ENCODE results near the gene AGBL5. TPM values are rescaled to one million over a fixed set of nuclear protein-coding genes. Genes with fewer than 3 reads are reported as not detected.
A peak's percentile ranks its signal among the peaks of the same experiment; 100 is the strongest.
"Not testable (repeated sequence)": the region's sequence is repeated elsewhere in the genome, so short reads cannot be mapped to it uniquely, and the experiment has no call there.

The AGBL5 gene
- total RNA-seq, 1 donor from 2014 or later: 14.0 TPM

- ATAC-seq (peak; percentile 98), DNase-seq (peak; percentile 97)
- no peaks in the 10 kb centered on the region for H3K9me3 ChIP-seq
- H3K4me1 ChIP-seq: peaks cover 52% of the 10 kb centered on the region
- intact Hi-C loops (cut with DNase I): no loop called here
- peaks cover 26% of the 10 kb centered on the region for H3K36me3 ChIP-seq
- H3K4me3 ChIP-seq: peak within 1 kb of the TSS; percentile 96
- H3K27ac ChIP-seq: peak within 1 kb of the TSS; percentile 92
- H3K27me3 ChIP-seq: no peaks in the 10 kb centered on the region
- TF ChIP-seq, protein P1, sequence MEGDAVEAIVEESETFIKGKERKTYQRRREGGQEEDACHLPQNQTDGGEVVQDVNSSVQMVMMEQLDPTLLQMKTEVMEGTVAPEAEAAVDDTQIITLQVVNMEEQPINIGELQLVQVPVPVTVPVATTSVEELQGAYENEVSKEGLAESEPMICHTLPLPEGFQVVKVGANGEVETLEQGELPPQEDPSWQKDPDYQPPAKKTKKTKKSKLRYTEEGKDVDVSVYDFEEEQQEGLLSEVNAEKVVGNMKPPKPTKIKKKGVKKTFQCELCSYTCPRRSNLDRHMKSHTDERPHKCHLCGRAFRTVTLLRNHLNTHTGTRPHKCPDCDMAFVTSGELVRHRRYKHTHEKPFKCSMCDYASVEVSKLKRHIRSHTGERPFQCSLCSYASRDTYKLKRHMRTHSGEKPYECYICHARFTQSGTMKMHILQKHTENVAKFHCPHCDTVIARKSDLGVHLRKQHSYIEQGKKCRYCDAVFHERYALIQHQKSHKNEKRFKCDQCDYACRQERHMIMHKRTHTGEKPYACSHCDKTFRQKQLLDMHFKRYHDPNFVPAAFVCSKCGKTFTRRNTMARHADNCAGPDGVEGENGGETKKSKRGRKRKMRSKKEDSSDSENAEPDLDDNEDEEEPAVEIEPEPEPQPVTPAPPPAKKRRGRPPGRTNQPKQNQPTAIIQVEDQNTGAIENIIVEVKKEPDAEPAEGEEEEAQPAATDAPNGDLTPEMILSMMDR (IDR thresholded peaks at IDR 0.05): no peak
Observed at GRCh38 chr2:27071277-27071989, 20.0 kb downstream of the AGBL5 start, which contains the start of gene OST4. TSS of gene OST4 (minus strand) at chr2:27071654.

GRCh38 chr2:27071990-27072830 lies 20.7 kb downstream of the AGBL5 start:
- DNase-seq (no peak), ATAC-seq (no peak)
- TF ChIP-seq, protein P1 (IDR thresholded peaks at IDR 0.05): no peak
- Histone ChIP-seq H3K9me3 (no peaks in the 10 kb centered on the region), H3K27me3 (no peaks in the 10 kb centered on the region), H3K4me1 (peaks cover 56% of the 10 kb centered on the region), H3K4me3 (peak overlapping the region; percentile 96), H3K27ac (peak overlapping the region; percentile 92), H3K36me3 (peaks cover 24% of the 10 kb centered on the region)
- intact Hi-C loops (cut with DNase I): no loop called here

- Histone ChIP-seq H3K4me1 (peaks cover 63% of the 10 kb centered on the region), H3K27me3 (no peaks in the 10 kb centered on the region), H3K36me3 (peaks cover 17% of the 10 kb centered on the region), H3K9me3 (no peaks in the 10 kb centered on the region), H3K27ac (peak overlapping the region; percentile 92), H3K4me3 (no peak overlapping the region)
- TF ChIP-seq, protein P1 (IDR thresholded peaks at IDR 0.05): no peak
- ATAC-seq (no peak), DNase-seq (no peak)
- intact Hi-C loops (cut with DNase I): no loop called here
Observed at GRCh38 chr2:27072920-27073319, 21.5 kb downstream of the AGBL5 start.

GRCh38 chr2:27073782-27074181 lies 22.3 kb downstream of the AGBL5 start:
- intact Hi-C loops (cut with DNase I): no loop called here
- H3K27me3 ChIP-seq: no peaks in the 10 kb centered on the region
- no peak for DNase-seq
- no peak overlapping the region for H3K4me3 ChIP-seq
- no peaks in the 10 kb centered on the region for H3K9me3 ChIP-seq
- peaks cover 63% of the 10 kb centered on the region for H3K4me1 ChIP-seq
- TF ChIP-seq, protein P1 (IDR thresholded peaks at IDR 0.05): no peak
- peak overlapping the region; percentile 70 for H3K27ac ChIP-seq
- no peak for ATAC-seq
- peaks cover 12% of the 10 kb centered on the region for H3K36me3 ChIP-seq

- intact Hi-C loops (cut with DNase I): no loop called here
- DNase-seq (no peak), ATAC-seq (no peak)
- Histone ChIP-seq H3K27me3 (no peaks in the 10 kb centered on the region), H3K4me3 (no peak overlapping the region), H3K27ac (peak overlapping the region; percentile 70), H3K9me3 (no peaks in the 10 kb centered on the region), H3K36me3 (peaks cover 3% of the 10 kb centered on the region), H3K4me1 (peaks cover 56% of the 10 kb centered on the region)
- TF ChIP-seq, protein P1 (IDR thresholded peaks at IDR 0.05): no peak
Observed at GRCh38 chr2:27074738-27075565, 23.5 kb downstream of the AGBL5 start.

DNA sequence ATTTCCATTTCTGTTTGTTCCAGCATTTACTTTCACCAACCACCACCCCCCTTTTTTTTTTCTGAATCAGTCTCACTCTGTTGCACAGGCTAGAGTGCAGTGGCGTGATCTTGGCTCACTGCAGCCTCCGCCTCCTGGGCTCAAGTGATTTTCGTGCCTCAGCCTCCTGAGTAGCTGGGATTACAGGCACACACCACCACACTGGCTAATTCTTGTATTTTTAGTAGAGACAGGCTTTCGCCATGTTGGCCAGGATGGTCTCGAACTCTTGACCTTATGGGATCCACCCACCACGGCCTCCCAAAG lies 24.1 kb downstream of the AGBL5 start:
- peak overlapping the region; percentile 70 for H3K27ac ChIP-seq

More for the DNA sequence above, 24.1 kb downstream of the AGBL5 start:
- ATAC-seq; DNase-seq; H3K4me3 ChIP-seq; H3K27me3 ChIP-seq; intact Hi-C loops (cut with DNase I); H3K9me3 ChIP-seq; H3K36me3 ChIP-seq: not testable (repeated sequence)
- H3K4me1 ChIP-seq: peaks cover 52% of the 10 kb centered on the region

All from upper lobe of right lung (tissue), 1 donor.